Medulla oblongata (tissue), 1 donor: ENCODE data around the gene TYMS.
A peak's percentile ranks its signal among the peaks of the same experiment; 100 is the strongest.

Experiments
- DNase-seq: peaks from one replicate; pipeline ENCODE4 v3.0.0-alpha.2; 2015; ENCODE audit errors: extremely low spot score

TYMS gene

DNA sequence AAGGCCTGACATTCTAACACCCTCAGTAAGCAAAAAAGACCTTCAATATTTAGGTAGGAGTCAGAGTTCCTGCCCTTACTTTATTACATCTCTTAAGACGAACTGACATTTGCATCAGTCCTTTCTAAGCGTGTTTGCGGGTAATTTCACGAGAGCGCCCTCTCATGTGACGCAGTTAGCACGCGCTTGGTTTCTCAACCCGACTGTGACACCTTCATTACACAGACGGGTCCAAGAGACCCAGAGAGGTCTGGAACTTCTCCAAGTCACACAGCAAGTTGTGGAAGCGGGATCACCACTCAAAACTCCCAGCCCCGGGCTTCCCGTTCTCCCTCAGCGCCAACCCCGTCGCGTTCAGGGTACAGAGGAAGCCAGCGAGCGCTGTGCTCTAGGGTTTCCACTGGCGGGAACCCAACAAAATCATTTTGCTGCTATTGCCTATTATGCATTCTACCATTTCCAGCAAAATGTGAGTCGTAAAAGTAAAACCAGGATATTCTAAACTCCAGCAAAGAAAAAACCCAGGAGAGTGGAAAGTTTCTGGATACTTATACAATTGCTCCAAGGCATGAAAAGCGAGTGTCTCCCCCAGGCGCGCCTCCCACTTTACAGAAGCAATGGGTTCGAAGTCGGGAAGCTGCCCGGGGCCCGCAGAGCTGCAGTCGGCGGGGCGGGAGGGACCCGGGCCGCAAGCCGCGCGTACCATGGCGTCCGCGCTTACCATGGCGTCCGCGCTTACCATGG is 54.4 kb downstream of the TYMS start:
- peak; percentile 89 for DNase-seq

DNA sequence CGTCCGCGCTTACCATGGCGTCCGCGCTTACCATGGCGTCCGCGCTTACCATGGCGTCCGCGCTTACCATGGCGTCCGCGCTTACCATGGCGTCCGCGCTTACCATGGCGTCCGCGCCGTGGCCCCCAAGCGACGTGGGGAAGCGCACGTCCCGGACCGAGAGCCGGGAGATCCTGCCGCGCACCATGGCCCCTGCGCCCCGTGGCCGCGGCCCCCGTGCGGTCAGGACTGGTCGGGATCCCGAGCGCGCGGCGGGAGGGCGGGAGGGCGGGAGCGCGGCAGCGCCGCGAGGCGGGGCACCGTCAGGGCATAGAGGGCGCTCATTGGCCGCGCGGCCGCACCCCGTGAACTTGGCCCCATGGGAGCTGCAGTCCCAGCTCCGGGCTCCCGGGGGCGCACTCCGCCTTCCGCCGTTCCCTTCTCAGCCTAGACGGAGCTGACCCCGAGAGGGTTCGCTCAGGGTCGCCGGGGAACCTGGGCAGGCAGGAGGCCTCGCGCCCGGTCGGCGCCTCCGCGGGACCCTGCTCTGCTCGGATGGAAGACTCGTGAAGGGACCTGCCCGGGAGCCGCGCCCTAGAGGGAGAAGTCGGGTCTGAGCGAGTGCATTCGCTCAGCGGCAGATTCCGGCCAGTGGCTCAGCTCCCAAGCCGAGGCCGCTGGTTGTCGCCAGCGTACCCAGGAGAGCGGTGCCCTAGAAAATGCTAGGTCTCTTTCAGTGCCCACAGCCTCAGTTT is 55.1 kb downstream of the TYMS start, which contains the start of gene ENOSF1:
ENOSF1 (minus strand) TSS at position 230 of the 734 bp plus-strand sequence; CDS start at position 187, 43 bp downstream.
- DNase-seq = peak; percentile 55

DNA sequence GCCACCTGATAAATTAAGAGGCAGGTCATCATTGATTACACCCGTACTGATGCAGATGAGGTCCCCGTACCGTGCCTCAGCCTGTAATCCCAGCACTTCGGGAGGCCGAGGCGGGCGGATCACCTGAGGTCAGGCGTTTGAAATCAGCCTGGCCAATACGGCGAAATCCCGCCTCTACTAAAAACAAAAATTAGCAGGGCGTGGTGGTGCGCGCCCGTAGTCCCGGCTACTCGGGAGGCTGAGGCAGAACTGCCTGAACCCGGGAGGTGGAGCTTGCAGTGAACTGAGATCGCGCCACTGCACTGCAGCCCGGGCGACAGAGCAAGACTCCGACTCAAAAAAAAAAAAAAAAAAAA is 55.7 kb downstream of the TYMS start:
- no peak for DNase-seq

DNA sequence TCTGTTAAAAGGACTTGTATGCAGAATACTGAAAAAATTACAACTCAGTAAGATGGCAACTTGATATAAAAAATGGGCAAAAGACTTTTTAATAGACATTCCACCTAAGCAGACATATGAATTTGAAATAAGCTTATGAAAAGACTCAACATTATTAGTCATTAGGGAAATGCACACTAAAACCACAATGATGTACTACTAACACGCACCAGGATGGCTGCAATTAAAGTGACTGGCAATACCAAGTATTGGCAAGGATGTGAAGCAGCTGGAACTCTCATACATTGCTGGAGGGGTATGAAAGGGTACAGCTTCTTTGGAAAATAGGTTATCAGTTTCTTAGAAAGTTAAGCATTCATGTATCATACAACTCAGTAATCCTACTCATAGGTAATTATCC is 58.2 kb downstream of the TYMS start:
- DNase-seq = no peak

DNA sequence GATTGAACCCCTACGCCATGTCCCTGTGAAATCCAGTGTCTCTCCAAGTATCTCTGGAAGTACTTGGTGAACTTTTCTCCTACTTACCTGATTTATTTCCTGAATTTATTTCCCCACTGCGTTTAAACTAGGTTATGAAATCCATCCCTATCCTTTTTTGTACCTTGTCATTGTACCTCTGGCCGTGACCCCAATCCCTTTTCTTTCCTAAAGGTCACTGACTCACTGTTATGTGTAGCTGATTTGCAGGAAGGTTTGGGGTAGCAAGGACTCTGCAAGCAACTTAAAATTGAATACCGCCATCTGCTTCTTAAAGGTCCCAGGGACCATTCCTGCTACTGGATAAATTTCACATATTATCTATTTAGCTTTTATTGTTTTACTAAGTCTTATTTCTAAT is 59.5 kb downstream of the TYMS start:
- DNase-seq = no peak
